Astrocyte of the spinal cord (primary cell): Measurements from ENCODE around the gene HSF5.
"Not testable (repeated sequence)": the region's sequence is repeated elsewhere in the genome, so short reads cannot be mapped to it uniquely, and the experiment has no call there.

Experiments
- DNase-seq: peaks from one replicate; pipeline ENCODE4 v3.0.0; 2011; ENCODE audit warnings: low read depth, low spot score
- H3K4me3 ChIP-seq: 2 replicates; pipeline ENCODE4 v1.5.1; 2011; ENCODE audit warnings: low read depth, mild to moderate bottlenecking, low read length, moderate library complexity
- CTCF ChIP-seq: IDR thresholded peaks from 2 replicates; pipeline ENCODE4 v1.5.1; 2012; ENCODE audit warnings: low read depth, mild to moderate bottlenecking, low read length, inconsistent platforms
- in situ Hi-C: cut with HindIII; loops from 2 replicates; pipeline ENCODE4 v1.10.0; 2017; ENCODE audit warnings: low sequenced_read_pairs

The HSF5 gene

GRCh38 chr17:58488428-58488890 lies 251 bp upstream of the HSF5 start:
- H3K4me3 ChIP-seq, result no peak overlapping the region
- TF ChIP-seq CTCF, result no peak
- in situ Hi-C loops, result no loop called here
- no peak for DNase-seq

GRCh38 chr17:58484600-58484999 lies 3.6 kb downstream of the HSF5 start:
- no peak for TF ChIP-seq CTCF
- in situ Hi-C loops, result no loop called here
- H3K4me3 ChIP-seq, result no peak overlapping the region
- DNase-seq, result no peak

- H3K4me3 ChIP-seq, in situ Hi-C loops, DNase-seq: not testable (repeated sequence)
Observed at GRCh38 chr17:58481798-58482197, 6.4 kb downstream of the HSF5 start.

GRCh38 chr17:58480090-58480489 lies 8.1 kb downstream of the HSF5 start:
- no peak for TF ChIP-seq CTCF
- no peak overlapping the region for H3K4me3 ChIP-seq
- DNase-seq, result no peak
- in situ Hi-C loops, result no loop called here

- in situ Hi-C loops, result no loop called here
- TF ChIP-seq CTCF, result no peak
- DNase-seq, result no peak
- no peak overlapping the region for H3K4me3 ChIP-seq
Observed at GRCh38 chr17:58476812-58477211, 11.4 kb downstream of the HSF5 start.

- H3K4me3 ChIP-seq, result no peak overlapping the region
- DNase-seq, result no peak
- in situ Hi-C loops, result no loop called here
- no peak for TF ChIP-seq CTCF
Observed at GRCh38 chr17:58475985-58476384, 12.2 kb downstream of the HSF5 start.

GRCh38 chr17:58470356-58470755 lies 17.9 kb downstream of the HSF5 start:
- H3K4me3 ChIP-seq, result no peak overlapping the region
- TF ChIP-seq CTCF, result no peak
- DNase-seq, result no peak
- in situ Hi-C loops, result no loop called here
